Stomach (tissue), 4 donors: ENCODE data around the gene ZCCHC7.

Experiments
- EP300 ChIP-seq: sonication (generic); formaldehyde crosslinking; IDR thresholded peaks from one replicate; pipeline ENCODE4 v1.6.1; 2017; ENCODE audit warnings: antibody characterized with exemption
- POLR2AphosphoS5 ChIP-seq, 3 donors: sonication (generic); formaldehyde crosslinking; IDR thresholded peaks; one replicate each; pipeline ENCODE4 v1.6.1; 2016; ENCODE audit warnings: antibody characterized with exemption in 3 of 3

- TF ChIP-seq EP300 = no peak
- no peak for TF ChIP-seq POLR2AphosphoS5 (IDR thresholded peaks at IDR 0.05)
Observed at GRCh38 chr9:37174247-37174646, 53.9 kb downstream of the ZCCHC7 start.
